ENCODE data around the gene HTR1B.

HTR1B gene

DNA sequence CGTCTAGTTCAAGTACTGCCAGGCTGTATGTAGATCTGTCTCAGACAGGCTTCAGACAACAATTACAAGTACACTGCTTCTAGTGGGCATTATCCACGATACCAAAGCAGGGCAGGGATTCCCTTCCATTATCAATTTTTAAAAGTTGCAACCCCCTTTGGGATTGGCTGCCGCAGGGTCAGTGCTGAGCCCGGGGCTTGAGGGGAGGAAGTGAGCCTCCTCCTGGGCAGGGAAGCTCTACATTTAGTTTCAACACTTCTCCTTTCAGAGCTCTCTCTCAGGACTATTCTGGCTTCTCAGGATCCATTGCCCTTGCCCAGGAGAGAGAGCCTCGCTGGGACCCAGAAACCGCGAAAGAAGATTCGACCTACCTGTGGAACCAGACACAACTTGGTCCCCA is 1.5 kb downstream of the HTR1B start:
- TF ChIP-seq CTCF (IDR thresholded peaks at IDR 0.05; ENCODE audit: low read depth, low read length), result no peak
- DNase-seq, result no peak
- Histone ChIP-seq H3K36me3 (no peaks in the 10 kb centered on the region), H3K9me3 (ENCODE audit: severe bottlenecking) (no peaks in the 10 kb centered on the region), H3K27me3 (ENCODE audit: insufficient read depth, low read depth, severe bottlenecking) (peaks cover 9% of the 10 kb centered on the region), H3K4me3 (ENCODE audit: low read depth, low read length) (no peak overlapping the region), H3K27ac (no peak overlapping the region)

- no peaks in the 10 kb centered on the region for H3K27me3 ChIP-seq (ENCODE audit: insufficient read depth, low read depth, severe bottlenecking)
- DNase-seq, result no peak
- no peaks in the 10 kb centered on the region for H3K9me3 ChIP-seq (ENCODE audit: severe bottlenecking)
- no peak overlapping the region for H3K27ac ChIP-seq
- no peak for TF ChIP-seq CTCF (IDR thresholded peaks at IDR 0.05; ENCODE audit: low read depth, low read length)
- H3K4me3 ChIP-seq (ENCODE audit: low read depth, low read length), result no peak overlapping the region
- H3K36me3 ChIP-seq, result no peaks in the 10 kb centered on the region
Observed at GRCh38 chr6:77458421-77458820, 4.9 kb downstream of the HTR1B start.

DNA sequence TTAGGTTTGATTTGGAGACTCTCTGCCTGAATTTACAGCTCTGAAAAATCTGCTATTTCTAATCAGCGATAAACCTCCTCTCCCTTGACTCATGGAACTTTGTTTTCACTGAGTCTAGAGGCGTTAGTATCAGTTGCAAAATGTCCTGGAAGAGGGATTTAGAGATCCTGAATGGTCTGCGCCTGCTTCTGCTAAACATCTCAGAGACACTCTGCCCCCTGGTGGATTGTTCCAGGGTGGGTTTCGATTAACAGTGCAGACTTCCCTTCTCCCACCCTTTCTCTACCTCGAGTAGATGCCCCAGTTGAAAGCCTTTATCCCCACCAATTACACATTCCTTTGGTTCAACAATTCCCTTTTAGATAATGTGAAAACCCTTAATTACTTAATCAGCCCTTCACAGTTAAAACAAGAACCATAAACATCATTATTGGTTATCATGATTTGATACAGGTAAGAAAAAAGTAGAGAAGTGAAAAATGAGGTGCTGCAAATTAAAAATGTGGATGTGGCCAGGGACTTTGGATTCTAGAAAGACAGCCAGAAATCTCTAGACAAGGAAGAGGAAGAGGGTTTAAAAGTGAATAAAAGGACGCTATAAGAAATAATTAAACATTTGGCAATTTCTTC is 5.5 kb downstream of the HTR1B start:
- Histone ChIP-seq H3K36me3 (no peaks in the 10 kb centered on the region), H3K27me3 (ENCODE audit: insufficient read depth, low read depth, severe bottlenecking) (no peaks in the 10 kb centered on the region), H3K4me3 (ENCODE audit: low read depth, low read length) (no peak overlapping the region), H3K27ac (no peak overlapping the region), H3K9me3 (ENCODE audit: severe bottlenecking) (no peaks in the 10 kb centered on the region)
- peak; percentile 70 for TF ChIP-seq CTCF (IDR thresholded peaks at IDR 0.05; ENCODE audit: low read depth, low read length)
- DNase-seq, result peak; percentile 86

DNA sequence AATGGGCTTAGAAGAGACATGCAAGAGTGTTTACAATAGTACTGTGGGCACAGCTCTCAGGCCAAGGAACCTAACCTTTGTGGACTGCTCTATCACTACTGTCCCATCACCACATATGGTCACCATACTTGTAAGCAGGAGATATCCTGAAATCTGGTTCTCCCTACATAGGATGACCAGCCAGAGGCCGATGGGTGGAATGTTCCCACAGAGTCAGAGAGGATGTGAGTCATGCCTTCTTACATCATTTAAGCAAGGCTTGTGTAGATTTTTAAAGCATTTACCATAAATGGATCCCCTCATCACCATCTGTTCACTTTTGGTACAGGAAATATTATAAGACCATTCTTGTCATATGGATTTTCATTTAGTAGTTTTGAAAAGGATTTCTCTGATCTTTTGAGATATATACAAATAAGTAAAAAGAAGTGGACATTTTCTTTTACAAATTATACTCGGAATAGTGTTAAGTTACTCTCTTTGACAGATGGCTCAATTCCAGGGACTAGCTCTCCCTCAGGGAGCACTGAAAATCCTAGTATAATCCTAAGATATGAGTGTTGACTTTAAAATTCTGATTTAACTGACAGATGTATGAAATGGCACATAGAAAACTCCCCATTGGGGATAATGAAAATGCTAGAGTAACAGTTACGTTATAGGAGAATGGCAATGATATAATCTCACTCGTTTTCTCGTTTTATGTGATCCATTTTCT is 6.6 kb downstream of the HTR1B start:
- DNase-seq, result peak; percentile 25
- no peaks in the 10 kb centered on the region for H3K9me3 ChIP-seq (ENCODE audit: severe bottlenecking)

GRCh38 chr6:77455271-77455670 is 8.0 kb downstream of the HTR1B start:
- H3K27me3 ChIP-seq (ENCODE audit: insufficient read depth, low read depth, severe bottlenecking), result no peaks in the 10 kb centered on the region
- TF ChIP-seq CTCF (IDR thresholded peaks at IDR 0.05; ENCODE audit: low read depth, low read length), result no peak
- no peaks in the 10 kb centered on the region for H3K9me3 ChIP-seq (ENCODE audit: severe bottlenecking)
- no peak overlapping the region for H3K4me3 ChIP-seq (ENCODE audit: low read depth, low read length)
- no peaks in the 10 kb centered on the region for H3K36me3 ChIP-seq
- no peak for DNase-seq
- H3K27ac ChIP-seq, result no peak overlapping the region

More for the DNA sequence above, 6.6 kb downstream of the HTR1B start:
- Histone ChIP-seq H3K27me3 (ENCODE audit: insufficient read depth, low read depth, severe bottlenecking) (no peaks in the 10 kb centered on the region), H3K27ac (no peak overlapping the region), H3K4me3 (ENCODE audit: low read depth, low read length) (no peak overlapping the region), H3K36me3 (no peaks in the 10 kb centered on the region)
- TF ChIP-seq CTCF (IDR thresholded peaks at IDR 0.05; ENCODE audit: low read depth, low read length), result no peak

Measured in WERI-Rb-1 (cell line).